A673 (cell line): ENCODE results near the gene DLX5.

Experiments
- CTCF ChIP-seq: fragments of 300-800, 200-600 bp; sonication (generic); conservative IDR thresholded peaks from 2 replicates; pipeline ENCODE4 v1.5.1; 2017; ENCODE audit warnings: low read depth, mild to moderate bottlenecking, antibody characterized with exemption, low read length, moderate library complexity, mixed read lengths
- EZH2 ChIP-seq: fragments of 200-600 bp; sonication (generic); IDR thresholded peaks from 2 replicates; pipeline ENCODE4 v1.6.1; 2017; ENCODE audit warnings: borderline replicate concordance, low read depth, mild to moderate bottlenecking, mixed read lengths, antibody characterized with exemption, low read length; ENCODE audit not compliant: poor library complexity, severe bottlenecking

DNA sequence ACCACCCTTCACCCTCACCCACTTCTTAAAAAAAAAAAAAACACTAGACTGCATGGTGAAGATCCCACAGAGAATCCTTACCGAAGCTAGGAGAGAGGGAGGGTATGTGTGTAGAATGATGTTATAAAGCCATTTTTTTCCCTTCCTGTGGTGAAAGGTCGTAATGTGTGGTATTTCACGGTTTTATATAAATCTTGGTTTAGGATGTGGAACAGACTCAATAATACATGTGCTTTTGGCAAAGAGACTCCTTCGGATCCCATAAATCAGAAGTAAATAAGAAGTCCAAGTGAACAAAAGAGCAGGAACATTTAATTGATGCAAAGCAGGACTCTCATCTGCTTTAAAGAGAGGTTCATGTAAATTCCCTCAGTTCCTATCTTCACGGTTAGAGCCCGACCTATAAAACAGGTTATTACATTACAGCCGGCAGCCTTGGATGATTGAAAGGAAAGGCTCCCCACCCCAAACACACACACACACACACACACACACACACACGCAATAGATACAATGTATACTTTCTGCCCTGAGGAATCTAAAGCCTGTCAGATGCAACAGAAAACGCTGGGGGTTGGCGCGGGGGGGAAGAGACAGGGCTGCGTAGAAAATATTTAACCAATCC, 8.8 kb downstream of the DLX5 start:
- TF ChIP-seq CTCF (no peak), EZH2 (no peak)
